HEK293T (cell line): ENCODE results near the gene IKZF5.

Experiments
- CTCF ChIA-PET: fragments of 350-600 bp; formaldehyde crosslinking; extraction: SDS; loops from one replicate; lab custom pipeline; 2021; ENCODE audit warnings: antibody characterized with exemption, inconsistent platforms; lab: Yijun Ruan, JAX
- POLR2A ChIA-PET: fragments of 350-600 bp; formaldehyde crosslinking; extraction: SDS; loops from one replicate; lab custom pipeline; 2020; ENCODE audit warnings: antibody characterized with exemption, inconsistent platforms; lab: Yijun Ruan, JAX
- DNase-seq: peaks from one replicate; pipeline ENCODE4 v3.0.0; 2012; ENCODE audit warnings: mixed read lengths; ENCODE audit errors: extremely low spot score
- ARNT ChIP-seq: fragments of 450-650 bp; IDR thresholded peaks from 2 replicates; pipeline ENCODE4 v1.6.1; 2017; ENCODE audit warnings: mild to moderate bottlenecking
- BHLHE40 ChIP-seq: fragments of 450-650 bp; IDR thresholded peaks from 2 replicates; pipeline ENCODE4 v1.6.1; 2016; ENCODE audit warnings: mild to moderate bottlenecking, moderate library complexity, borderline replicate concordance
- CTBP1 ChIP-seq: fragments of 450-650 bp; IDR thresholded peaks from 2 replicates; pipeline ENCODE4 v1.6.1; 2016; ENCODE audit warnings: borderline replicate concordance
- ELF4 ChIP-seq: fragments of 450-650 bp; IDR thresholded peaks from 2 replicates; pipeline ENCODE4 v1.6.1; 2017; ENCODE audit warnings: antibody characterized with exemption
- FOXA1 ChIP-seq: fragments of 450-650 bp; IDR thresholded peaks from 2 replicates; pipeline ENCODE4 v1.6.1; 2016; ENCODE audit warnings: mild to moderate bottlenecking
- FOXK2 ChIP-seq: fragments of 450-650 bp; IDR thresholded peaks from 2 replicates; pipeline ENCODE4 v1.6.1; 2016; ENCODE audit warnings: mild to moderate bottlenecking
- FOXM1 ChIP-seq: fragments of 450-650 bp; IDR thresholded peaks from 2 replicates; pipeline ENCODE4 v1.6.1; 2017; ENCODE audit warnings: mild to moderate bottlenecking, borderline replicate concordance
- HDGF ChIP-seq: fragments of 450-650 bp; IDR thresholded peaks from 2 replicates; pipeline ENCODE4 v1.6.1; 2017; ENCODE audit warnings: antibody characterized with exemption, borderline replicate concordance
- L3MBTL2 ChIP-seq: fragments of 450-650 bp; conservative IDR thresholded peaks from 2 replicates; pipeline ENCODE4 v1.6.1; 2016; ENCODE audit warnings: mild to moderate bottlenecking
- LEF1 ChIP-seq: fragments of 450-650 bp; IDR thresholded peaks from 2 replicates; pipeline ENCODE4 v1.6.1; 2017; ENCODE audit warnings: mild to moderate bottlenecking, borderline replicate concordance
- NFRKB ChIP-seq: fragments of 450-650 bp; IDR thresholded peaks from 2 replicates; pipeline ENCODE4 v1.6.1; 2016; ENCODE audit warnings: mild to moderate bottlenecking, moderate library complexity
- PKNOX1 ChIP-seq: fragments of 450-650 bp; IDR thresholded peaks from 2 replicates; pipeline ENCODE4 v1.6.1; 2016
- SP1 ChIP-seq: fragments of 450-650 bp; IDR thresholded peaks from 2 replicates; pipeline ENCODE4 v1.6.1; 2017
- SUZ12 ChIP-seq: fragments of 450-650 bp; IDR thresholded peaks from 2 replicates; pipeline ENCODE4 v1.6.1; 2016; ENCODE audit warnings: mild to moderate bottlenecking
- TARDBP ChIP-seq: fragments of 450-650 bp; IDR thresholded peaks from 2 replicates; pipeline ENCODE4 v1.6.1; 2016
- ZNF384 ChIP-seq: fragments of 450-650 bp; IDR thresholded peaks from 2 replicates; pipeline ENCODE4 v1.6.1; 2016

IKZF5 gene

GRCh38 chr10:122993797-122994336 is 14.7 kb downstream of the IKZF5 start:
- ChIA-PET CTCF (no interaction called here), POLR2A (no interaction called here)
- TF ChIP-seq ELF4 (no peak), BHLHE40 (no peak), ZNF384 (no peak), SP1 (no peak), FOXK2 (no peak), TARDBP (no peak), FOXM1 (no peak), LEF1 (no peak), CTBP1 (no peak), SUZ12 (no peak), FOXA1 (no peak), NFRKB (no peak), L3MBTL2 (no peak), HDGF (no peak), PKNOX1 (no peak), ARNT (no peak)
- no peak for DNase-seq

GRCh38 chr10:122992031-122992585 is 16.5 kb downstream of the IKZF5 start:
- no peak for TF ChIP-seq ZNF384
- no peak for TF ChIP-seq PKNOX1
- TF ChIP-seq CTBP1, result no peak
- no peak for TF ChIP-seq ARNT
- TF ChIP-seq SP1, result no peak
- TF ChIP-seq ELF4, result no peak
- TF ChIP-seq FOXK2, result no peak
- no peak for TF ChIP-seq L3MBTL2
- no peak for TF ChIP-seq NFRKB
- TF ChIP-seq FOXA1, result no peak
- no peak for TF ChIP-seq FOXM1
- TF ChIP-seq BHLHE40, result no peak
- TF ChIP-seq SUZ12, result no peak
- no peak for TF ChIP-seq TARDBP
- no peak for TF ChIP-seq HDGF
- TF ChIP-seq LEF1, result no peak
- CTCF ChIA-PET, result no interaction called here
- POLR2A ChIA-PET, result interaction anchor here (1.8 kb wide), 1 partner anchor 12 kb away, joined by 8 read pairs; the partner anchor contains the start of gene PSTK
- DNase-seq, result no peak

- DNase-seq, result no peak
- CTCF ChIA-PET, result interaction anchor here (0.6 kb wide), 1 partner anchor 562 kb away, joined by 3 read pairs; no protein-coding TSS in a partner anchor
- no peak for TF ChIP-seq FOXK2
- TF ChIP-seq PKNOX1, result peak; percentile 39; the same call in 1 of the 2 replicates
- TF ChIP-seq ZNF384, result no peak
- TF ChIP-seq FOXM1, result no peak
- TF ChIP-seq ELF4, result no peak
- TF ChIP-seq ARNT, result no peak
- no peak for TF ChIP-seq HDGF
- no peak for TF ChIP-seq TARDBP
- POLR2A ChIA-PET, result interaction anchor here (1.0 to 1.7 kb wide), 2 partner anchors 10 to 18 kb away, joined by 4 to 5 read pairs; partner anchors contain the start of gene PSTK
Observed at GRCh38 chr10:122990278-122990677, 18.3 kb downstream of the IKZF5 start.

GRCh38 chr10:122988501-122988900 is 20.1 kb downstream of the IKZF5 start:
- TF ChIP-seq SP1 (no peak), NFRKB (no peak), ARNT (no peak), FOXA1 (no peak), CTBP1 (no peak), PKNOX1 (no peak), L3MBTL2 (no peak)
- DNase-seq, result no peak
- ChIA-PET CTCF (no interaction called here), POLR2A (no interaction called here)

GRCh38 chr10:122986335-122986734 is 22.3 kb downstream of the IKZF5 start:
- POLR2A ChIA-PET, result no interaction called here
- no peak for TF ChIP-seq SP1
- no peak for TF ChIP-seq SUZ12
- no peak for TF ChIP-seq LEF1
- no peak for TF ChIP-seq BHLHE40
- TF ChIP-seq PKNOX1, result no peak
- TF ChIP-seq TARDBP, result no peak
- no peak for TF ChIP-seq FOXK2
- no peak for TF ChIP-seq CTBP1
- TF ChIP-seq FOXA1, result no peak
- no peak for TF ChIP-seq ARNT
- no peak for TF ChIP-seq ELF4
- TF ChIP-seq NFRKB, result no peak
- no peak for TF ChIP-seq ZNF384
- no peak for TF ChIP-seq HDGF
- no peak for TF ChIP-seq FOXM1
- no peak for DNase-seq
- CTCF ChIA-PET, result no interaction called here
